Measurements from ENCODE around the gene MCEE.
"Not testable (repeated sequence)": the region's sequence is repeated elsewhere in the genome, so short reads cannot be mapped to it uniquely, and the experiment has no call there.

MCEE gene

DNA sequence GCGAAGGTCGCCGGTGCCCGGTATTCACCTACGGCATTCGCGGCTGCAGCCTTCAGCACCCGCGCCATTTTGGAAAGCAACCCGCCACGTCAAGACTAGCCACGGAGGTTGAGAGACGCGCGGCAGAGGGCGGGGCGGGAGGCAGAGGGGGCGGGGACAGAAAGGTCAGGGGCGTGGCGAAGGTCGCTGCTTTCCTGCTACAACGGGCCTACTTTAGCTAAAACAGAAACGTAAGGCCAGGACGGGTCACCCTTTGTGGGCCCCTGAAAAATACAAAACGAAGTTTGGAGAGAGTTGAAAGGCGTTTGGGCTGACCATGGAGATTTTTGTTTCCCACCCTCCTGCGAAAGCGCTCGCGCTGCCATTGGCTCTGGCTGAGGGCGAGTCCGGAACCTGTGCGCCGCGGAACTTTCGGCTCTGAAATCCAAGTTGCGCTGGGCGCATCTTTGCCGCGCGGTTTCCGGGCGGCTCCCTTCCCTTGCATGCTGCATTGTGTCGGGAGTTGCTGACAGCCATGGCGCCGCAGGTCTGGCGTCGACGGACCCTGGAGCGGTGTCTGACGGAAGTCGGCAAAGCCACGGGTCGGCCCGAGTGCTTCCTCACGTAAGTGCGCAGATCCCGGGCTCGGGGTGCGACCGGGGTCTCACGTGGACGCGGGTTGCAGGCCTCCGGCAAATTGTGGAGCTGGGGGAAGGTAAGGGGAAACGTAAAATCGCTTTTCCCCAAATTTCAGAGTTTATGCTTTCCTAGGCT, at the start of gene MCEE, which contains the start of gene MPHOSPH10:
MCEE (minus strand) TSS at position 78 of the 753 bp plus-strand sequence; CDS start at position 68, 10 bp downstream.
MPHOSPH10 (plus strand) TSS at position 483 of the 753 bp plus-strand sequence; CDS start at position 515, 32 bp downstream.
- peak; percentile 92 for DNase-seq (ENCODE audit: low spot score)

DNA sequence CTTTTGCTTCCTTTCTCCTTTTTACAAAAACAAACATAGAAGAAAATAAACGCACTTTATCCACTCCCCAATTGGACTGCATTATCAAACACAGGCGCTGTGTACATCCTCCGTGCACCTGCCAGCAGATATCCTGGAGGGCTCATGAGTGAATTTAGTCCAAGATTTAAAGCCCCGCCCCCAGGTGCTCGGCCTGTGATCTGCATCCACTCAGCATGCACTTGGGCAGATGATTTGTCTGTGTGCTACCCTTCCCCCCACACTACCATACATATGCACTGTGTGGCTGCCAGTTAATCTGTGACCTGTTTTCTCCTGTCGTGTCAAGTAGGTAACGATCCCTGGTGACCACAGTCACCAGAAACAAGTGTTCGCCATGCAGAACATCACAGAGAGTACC, 48.8 kb upstream of the MCEE start:
- DNase-seq (ENCODE audit: low spot score): not testable (repeated sequence)

DNA sequence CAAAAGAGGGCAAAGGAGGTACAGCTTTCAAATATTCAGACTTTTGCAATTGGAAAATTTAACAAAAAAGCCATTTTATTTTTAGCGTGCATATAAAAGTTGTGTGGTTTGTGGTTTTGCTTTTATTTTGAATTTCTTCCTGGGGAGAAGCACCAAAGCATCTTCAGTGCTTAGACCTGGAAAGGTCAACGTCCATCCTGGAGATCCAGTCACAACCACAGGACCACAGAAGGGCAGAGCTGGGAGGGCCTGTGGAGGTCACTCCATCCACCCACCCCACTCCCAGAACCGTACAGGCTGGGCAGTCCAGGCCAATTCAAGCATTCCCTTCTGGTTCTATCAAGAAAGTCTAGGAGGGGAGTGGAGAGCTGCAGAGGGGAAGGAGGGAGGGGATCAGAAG, 44.2 kb upstream of the MCEE start:
- DNase-seq (ENCODE audit: low spot score): no peak

DNA sequence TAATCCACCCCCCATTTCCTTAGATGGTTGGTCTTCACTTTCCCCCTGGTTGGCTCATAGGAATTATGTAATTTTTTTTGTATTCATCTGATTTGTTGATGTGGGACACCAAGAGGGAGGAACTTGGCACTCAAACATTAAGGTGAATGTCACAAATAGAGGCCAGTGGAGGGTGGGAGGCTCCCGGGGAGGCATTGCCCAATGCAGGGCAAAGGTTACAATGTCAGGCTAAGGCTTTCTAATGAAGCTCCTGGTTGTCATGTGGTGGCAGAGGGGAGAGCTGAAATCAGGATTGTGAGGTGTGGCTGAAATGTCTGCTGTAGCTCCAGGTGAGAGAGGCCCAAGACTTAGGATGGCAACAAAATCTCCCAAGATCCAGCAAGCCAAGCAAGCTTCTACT, 43.1 kb upstream of the MCEE start:
- no peak for DNase-seq (ENCODE audit: low spot score)

DNA sequence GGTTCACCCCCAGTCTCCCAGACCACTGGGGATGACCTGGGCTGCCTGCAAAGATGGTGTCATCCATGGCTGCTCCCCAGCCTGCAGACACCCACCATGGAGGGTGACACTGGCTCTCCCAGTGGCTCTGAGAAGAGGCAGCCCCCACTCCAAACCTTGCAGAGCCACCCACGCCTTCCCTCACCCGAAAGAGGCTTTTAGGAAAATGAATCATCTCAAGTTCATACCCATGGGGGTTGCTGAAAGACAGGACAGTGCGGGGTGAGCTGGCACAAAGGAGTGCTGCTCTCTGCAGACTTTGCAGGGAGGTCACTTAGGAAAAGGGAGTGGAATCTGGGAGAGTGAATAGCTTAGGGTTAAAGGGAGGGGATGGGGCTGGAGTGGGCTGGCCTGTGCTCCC, 36.8 kb upstream of the MCEE start:
- DNase-seq (ENCODE audit: low spot score): no peak

DNA sequence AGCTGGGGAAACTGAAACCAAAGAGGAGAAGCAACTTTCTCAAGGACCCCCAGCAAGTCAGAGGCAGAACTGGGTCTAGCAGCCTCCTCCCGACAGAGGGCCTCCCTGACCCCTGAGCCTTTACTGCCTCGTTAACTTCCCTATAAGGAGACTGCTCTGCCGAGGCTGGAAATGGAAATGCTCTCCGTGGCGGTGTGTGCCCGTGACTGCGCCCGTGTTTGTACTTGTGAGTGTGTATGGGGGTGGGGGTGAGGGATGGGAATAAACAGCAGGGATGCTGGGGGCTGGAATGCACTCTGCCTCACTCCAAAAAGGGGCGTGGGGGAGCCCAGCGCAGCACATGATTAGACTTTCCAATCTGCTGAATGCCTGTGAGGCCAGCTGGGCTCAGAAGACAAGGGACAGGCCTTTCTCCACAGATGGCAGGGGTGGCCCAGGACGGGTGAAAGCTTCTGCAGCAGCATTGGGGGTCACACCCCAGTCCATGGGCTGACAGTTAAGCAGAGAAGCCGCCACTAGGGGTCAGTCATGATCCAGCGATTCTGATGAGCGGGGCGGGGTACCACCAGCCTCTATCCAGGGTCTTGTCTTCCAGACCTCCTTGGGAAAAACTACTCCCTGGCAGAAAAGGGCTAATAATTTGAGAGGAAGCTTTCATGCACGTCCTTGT, 27.2 kb upstream of the MCEE start:
- DNase-seq (ENCODE audit: low spot score): peak; percentile 9

DNA sequence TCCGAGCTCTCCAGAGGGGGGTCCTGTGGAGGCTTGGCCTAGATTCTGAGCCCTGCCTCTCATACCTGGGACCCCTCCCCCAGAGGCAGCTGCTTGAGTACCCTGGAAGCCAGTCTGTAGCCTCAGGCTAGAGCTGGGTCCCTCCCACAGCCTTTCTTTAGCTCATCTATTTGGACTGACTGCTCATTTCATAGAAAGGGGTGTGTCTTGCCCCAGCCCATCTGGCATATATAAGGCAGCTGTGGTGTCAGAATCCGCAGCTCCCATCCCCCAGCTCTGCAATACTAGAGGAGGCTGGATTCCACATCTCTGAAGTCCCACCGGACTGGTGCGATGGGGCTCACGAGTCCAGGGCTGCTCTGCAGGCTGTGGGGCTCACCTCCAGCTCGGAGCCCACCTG, 26.5 kb upstream of the MCEE start:
- DNase-seq (ENCODE audit: low spot score): no peak

DNA sequence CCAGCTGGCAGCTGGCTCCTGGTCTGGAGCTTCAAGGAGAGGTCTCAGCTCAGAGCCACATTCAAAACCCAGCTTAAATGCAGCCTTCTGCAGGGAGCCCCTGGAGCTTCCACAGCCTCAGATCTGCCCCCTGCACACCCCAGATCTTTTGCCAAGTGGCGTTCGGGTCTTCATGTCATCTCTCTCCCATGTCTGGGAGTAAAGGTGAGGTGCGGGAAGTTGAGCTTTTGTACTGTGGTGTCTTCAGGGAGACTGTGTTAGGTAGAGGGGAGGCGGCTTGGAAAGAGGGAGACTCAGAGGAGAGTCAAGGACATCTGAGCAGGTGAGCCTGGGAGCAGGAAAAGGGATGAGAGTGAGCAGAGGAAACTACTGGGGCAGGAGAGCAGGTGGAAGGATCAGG, 25.8 kb upstream of the MCEE start:
- no peak for DNase-seq (ENCODE audit: low spot score)

DNA sequence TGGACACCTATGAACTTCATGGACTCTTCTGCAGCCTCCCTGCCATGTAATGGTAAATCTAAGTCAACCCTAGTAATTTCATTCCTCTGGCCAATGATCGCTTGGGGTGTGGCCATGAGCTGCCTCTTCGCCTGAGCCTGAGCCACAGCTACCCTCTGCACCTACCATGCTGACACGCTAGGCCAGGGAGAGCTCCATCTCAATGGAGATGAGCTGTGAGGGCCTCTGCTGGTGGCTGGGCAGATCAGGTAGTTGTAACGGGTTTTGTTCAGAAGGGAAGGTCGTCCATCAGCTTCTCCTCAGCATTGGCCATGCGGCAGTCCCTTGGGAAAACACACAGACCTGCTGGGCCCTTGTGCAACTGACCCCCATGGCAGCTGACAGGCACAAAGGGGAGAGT, 24.8 kb upstream of the MCEE start:
- no peak for DNase-seq (ENCODE audit: low spot score)

DNA sequence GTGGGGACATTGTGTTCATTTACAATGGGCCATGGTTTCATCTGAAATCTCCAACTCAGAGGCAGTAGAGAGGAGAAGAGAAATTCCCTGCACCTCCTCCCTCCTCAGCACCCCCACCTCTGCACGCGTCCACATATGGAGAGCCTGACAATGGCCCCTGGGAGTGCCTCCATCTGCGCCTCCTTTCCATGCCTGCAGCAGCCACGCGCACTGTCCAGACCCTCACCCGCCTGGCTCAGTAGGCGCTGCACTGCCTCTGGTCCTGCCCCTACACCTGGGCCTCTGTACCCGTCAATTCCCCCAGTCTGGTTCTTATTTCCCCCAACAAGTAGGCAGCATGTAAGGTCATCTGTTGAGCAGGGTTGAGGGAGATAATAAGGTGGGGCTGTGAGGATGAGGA, 24.2 kb upstream of the MCEE start:
- no peak for DNase-seq (ENCODE audit: low spot score)

DNA sequence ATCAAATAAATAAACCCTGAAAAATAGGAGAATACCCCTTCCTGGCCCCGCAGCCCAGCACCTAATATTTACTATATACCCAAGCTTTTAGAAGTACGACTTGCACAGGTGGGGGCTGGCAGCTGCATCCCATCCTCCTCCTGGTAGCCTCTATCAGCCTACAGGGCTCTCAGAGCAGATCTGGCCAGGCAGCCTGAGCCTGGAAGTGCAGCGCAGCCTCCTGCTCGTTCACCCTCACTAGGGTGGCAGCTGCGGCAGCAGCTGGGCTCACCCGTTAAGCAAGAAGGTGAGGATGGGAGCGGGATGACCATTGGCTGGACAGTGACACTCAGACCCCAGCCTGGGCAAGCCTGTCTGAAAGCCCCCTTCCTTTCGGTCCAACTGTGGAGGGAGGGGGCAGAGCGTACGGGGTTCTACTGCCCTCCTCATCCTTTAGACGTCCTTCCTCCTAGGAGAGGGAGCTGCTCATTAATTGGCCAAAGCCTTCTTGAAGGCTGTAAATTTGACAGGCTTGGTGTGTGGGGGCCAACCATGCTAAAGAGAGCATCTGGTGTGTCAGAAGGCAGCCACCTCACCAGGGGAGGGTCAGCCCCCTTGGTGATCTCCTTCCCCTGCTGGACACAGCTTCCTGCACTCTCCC, 23.7 kb upstream of the MCEE start:
- no peak for DNase-seq (ENCODE audit: low spot score)

DNA sequence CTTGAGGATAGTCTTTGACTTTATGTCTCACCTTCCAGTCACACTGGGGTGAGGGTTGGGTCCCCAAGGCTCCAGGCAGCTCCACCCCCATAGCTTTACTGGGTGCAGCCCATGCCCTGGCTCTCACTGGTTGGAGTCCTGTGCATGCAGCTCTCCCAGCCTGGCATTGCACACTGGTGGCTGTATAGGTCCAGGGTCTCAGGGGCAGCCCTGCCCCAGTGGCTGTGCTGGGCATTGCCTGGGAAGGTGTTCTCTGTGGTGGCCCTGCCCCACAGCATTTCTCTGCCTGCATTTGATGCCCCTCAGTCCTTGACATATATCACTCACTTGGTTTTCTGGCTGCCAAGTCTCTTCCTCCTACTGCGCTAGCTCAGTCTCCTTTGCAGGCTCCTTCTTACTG, 21.6 kb upstream of the MCEE start:
- DNase-seq (ENCODE audit: low spot score): no peak

DNA sequence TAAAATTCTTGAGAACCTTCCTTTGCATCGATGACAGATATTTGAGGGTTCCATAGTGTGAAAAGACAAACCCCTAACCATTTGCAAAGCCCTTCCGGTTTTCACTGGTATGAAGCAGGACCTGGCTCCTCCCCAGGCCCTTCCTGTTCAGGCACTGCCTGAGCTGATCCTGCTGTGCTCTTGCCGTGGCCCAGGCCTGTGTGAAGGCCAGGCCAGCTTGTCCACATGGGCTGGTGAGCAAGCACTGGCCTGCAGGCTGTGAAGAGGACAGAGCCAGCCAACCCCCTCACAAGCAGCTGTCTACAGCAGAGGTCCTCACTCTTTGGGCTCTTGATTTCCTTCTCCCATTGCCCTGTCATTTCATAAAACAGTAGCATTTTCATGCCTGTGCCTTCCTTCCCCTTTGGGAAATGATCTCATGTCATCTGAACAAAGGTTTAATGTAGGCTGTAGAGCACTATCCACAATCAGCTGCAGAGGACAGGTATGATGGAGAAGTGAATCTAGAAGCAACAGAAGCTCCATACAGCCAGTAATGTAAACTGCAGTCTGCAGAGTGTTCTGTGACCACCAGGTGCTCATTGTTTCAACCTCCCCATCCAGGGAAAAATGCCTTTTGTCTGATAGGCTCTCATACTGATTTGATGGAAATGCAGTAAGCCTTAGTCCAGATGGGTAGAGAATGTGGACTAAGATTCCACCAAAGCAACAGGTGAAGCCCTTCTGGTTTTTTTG, 20.2 kb upstream of the MCEE start:
- DNase-seq (ENCODE audit: low spot score): no peak

DNA sequence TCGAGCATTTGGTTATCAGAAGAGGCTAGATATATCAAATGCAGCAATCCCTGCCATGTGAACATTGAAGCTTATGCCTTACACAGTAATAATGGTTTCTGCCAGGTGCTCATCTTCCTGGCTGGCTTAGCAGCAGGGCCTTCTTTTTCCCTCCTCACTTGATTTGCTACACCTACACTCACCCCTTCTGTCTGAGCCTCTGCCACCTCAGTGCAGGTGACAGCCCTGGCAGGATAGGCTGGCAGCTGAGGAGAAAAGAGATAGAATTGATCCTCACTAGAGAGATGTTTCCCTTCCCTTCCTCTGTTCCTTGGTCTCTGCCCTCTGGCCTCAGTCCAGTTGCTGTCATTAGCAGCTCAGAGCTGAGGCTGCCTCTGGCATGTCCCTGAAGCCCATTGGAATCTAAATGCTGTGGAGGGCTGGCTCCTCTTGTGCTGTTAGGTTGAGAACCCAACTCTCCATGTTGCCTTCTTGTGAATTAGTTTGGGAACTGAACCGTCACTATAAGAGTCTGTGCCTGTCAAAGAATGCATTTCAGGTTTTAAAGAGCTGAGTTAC, 18.6 kb upstream of the MCEE start:
- no peak for DNase-seq (ENCODE audit: low spot score)

DNA sequence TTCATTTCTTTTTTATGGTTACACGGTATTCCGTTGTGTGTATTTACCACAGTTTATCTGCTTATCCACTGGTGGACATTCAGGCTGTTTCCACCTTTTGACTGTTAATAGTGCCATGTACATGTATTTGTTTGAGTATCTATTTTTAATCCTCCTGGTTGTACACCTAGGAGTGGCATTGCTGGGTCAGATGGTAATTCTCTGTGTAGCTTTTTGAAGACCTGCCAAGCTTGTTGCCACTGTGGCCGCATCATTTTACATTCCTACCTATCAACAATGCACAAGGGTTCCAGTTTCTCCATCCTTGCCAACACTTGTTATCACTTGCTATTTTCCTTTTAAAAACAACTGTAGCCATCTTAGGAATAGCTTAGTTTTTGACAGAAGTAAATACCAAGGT, 13.8 kb upstream of the MCEE start:
- no peak for DNase-seq (ENCODE audit: low spot score)

DNA sequence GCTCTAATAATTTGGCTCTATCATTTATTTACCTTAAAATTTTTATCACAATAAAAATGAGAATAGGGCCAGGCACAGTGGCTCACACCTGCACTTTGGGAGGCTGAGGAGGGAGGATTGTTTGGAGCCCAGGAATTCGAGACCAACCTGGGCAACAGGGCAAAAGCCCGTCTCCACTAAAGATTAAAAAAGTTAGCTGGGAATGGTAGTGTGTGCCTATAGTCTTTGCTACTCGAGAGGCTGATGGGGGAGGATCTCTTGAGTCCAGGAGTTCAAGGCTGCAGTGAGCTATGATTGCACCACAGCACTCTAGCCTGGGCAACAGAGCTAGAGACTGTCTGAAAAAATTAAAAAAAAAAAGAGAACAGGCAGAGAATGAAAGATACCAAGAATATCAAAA, 6.1 kb upstream of the MCEE start:
- no peak for DNase-seq (ENCODE audit: low spot score)

DNA sequence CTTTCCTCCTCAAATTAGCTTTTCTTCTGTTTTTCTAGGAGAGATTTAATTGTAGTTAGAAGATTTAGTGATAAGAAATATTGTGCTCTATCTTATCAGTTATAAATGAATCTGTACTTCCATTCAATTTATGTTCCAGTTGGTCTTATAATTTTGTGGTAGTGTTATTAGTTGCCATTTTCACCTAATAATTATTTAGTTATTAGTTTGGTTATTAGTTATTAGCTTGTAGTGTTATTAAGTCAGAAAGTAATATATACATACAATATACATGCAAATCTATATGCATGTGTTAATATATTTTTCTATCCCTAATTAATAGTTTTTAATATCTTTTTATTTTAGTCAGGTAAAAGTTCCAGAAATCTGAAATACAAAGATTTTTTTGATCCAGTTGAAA, 3.6 kb upstream of the MCEE start:
- DNase-seq (ENCODE audit: low spot score): no peak

DNA sequence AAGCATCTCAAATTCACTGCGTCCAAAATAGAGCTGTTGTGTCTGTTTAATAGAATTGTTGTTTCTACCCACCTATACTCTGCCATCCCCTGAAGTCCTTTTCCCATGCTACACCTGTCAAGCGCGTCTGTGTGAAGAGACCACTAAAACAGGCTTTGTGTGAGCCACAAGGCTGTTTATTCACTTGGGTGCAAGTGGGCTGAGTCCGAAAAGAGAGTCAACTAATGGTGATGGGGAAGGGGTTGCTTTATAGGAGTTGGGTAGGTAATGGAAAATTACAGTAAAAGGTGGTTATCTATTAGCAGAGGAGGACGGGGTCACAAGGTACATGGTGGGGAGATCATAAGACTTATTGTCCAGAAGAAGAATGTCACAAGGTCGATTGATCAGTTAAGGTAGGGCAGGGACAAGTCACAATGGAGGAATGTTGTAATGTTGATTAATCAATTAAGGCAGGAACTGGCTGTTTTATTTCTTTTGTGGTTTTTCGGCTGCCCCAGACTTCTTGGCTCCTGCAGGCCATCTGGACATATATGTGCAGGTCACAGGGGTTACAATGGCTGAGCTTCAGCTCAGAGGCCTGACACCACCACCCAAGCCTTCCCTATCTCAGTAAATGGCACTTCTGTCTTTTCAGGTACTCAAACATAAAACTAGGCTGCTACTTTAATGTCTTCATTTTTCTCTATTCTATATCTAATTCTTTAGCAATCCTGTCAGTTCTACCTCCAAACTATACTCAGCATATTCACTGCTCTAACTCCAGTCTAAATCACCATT, 1.5 kb upstream of the MCEE start:
- not testable (repeated sequence) for DNase-seq (ENCODE audit: low spot score)

DNA sequence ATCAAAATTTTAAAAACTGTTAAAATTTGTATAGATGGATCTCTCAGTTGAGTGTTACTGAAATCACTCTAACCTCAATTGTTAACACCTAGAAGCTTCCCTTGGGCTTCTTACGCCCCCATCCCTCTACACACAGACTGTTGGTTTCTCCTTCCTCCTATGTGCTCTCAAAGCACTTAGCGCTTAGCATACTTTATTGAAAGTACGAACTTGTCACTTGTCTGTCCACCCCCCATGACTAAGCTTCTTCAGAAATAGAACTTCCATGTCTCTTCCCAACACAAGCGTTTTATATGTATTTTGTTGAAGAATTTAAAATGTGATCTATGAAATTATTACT, 846 bp upstream of the MCEE start:
- peak; percentile 28 for DNase-seq (ENCODE audit: low spot score)

DNA sequence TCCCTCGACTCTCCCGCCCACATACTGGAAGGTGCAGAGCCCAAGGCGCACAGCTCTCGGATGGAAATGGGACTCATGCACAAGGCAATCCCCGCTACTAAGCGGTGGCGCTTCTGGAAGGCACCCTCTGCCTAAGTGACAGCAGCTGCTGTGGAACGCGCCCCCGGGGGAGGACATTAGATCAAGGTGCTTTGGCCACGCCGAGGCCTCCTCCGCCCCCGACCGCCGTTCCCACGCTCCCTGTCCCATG, 202 bp downstream of the MCEE start:
- DNase-seq (ENCODE audit: low spot score): peak; percentile 69

DNA sequence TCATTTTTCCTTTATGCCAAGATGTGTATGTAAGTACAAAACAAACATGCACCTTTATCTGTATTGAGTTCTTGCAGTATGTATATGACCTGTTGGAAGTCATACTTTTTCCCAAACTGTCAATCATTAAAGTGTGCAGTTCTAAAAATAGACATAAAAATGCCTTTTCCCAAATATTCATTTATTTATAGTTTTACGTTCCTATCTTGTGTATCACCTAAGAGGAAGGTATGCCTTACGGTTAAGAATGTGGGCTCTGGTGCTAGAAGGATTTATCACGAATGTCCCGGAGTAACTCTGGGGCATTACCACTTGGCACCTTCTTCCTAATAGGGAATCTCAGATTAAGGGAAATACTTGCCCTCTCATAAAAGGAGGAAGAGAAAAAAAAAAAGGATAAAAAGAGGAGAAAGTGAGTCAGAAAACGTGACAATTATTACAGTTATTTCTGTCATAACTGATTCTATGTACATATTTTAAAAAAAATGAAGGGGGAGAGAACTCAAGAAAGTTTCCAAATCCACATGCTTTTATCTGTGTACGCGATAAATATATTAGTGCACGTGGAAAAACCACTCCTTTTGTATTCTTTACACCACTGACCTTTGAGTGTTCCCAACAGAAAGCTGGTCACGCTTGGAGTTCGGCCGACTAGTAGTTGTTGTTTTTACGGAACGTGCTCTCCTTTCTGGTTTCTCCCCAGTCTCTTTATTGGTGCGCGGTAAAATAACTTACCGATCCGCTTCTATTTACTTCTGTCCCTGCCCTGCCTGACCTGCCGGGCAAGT, 721 bp downstream of the MCEE start:
- DNase-seq (ENCODE audit: low spot score): peak; percentile 56
